ENCODE results near the gene CENPF.

GRCh38 chr1:214649607-214650006 is 46.6 kb downstream of the CENPF start:
- no peak for TF ChIP-seq CTCF (IDR thresholded peaks at IDR 0.05)
- TF ChIP-seq ZFX (IDR thresholded peaks at IDR 0.05; ENCODE audit: borderline replicate concordance): no peak
